ENCODE data around the gene ZNF423. TPM values are rescaled to one million over a fixed set of nuclear protein-coding genes. Genes with fewer than 3 reads are reported as not detected.

Gene ZNF423
- total RNA-seq, 1 donor from 2014 or later: 0.72 TPM

- no peak for ATAC-seq
Measured at GRCh38 chr16:49869731-49870130, 13.8 kb upstream of the ZNF423 start.

- no peak for ATAC-seq
Measured at GRCh38 chr16:49867796-49868668, 12.1 kb upstream of the ZNF423 start.

- no peak for ATAC-seq
Measured at GRCh38 chr16:49867234-49867633, 11.3 kb upstream of the ZNF423 start.

GRCh38 chr16:49866595-49867071 is 10.7 kb upstream of the ZNF423 start:
- no peak for ATAC-seq

GRCh38 chr16:49862694-49863093 is 6.8 kb upstream of the ZNF423 start:
- no peak for ATAC-seq

- ATAC-seq: no peak
Measured at GRCh38 chr16:49861299-49861698, 5.4 kb upstream of the ZNF423 start.

- no peak for ATAC-seq
Measured at GRCh38 chr16:49860593-49860992, 4.7 kb upstream of the ZNF423 start.

- ATAC-seq: peak; percentile 8
Measured at GRCh38 chr16:49859125-49859811, 3.4 kb upstream of the ZNF423 start.

- ATAC-seq: no peak
Measured at GRCh38 chr16:49858200-49859124, 2.5 kb upstream of the ZNF423 start.

GRCh38 chr16:49857423-49858181 is 1.7 kb upstream of the ZNF423 start:
- ATAC-seq: no peak

GRCh38 chr16:49856672-49857330 is 889 bp upstream of the ZNF423 start:
- peak; percentile 65 for ATAC-seq

- ATAC-seq: peak; percentile 81
Measured at GRCh38 chr16:49855280-49855821, 561 bp downstream of the ZNF423 start.

GRCh38 chr16:49854796-49855203 is 1.1 kb downstream of the ZNF423 start:
- no peak for ATAC-seq

GRCh38 chr16:49854188-49854795 is 1.6 kb downstream of the ZNF423 start:
- ATAC-seq: no peak

GRCh38 chr16:49852279-49852678 is 3.6 kb downstream of the ZNF423 start:
- ATAC-seq: no peak

GRCh38 chr16:49851468-49851787 is 4.5 kb downstream of the ZNF423 start:
- ATAC-seq: no peak

- ATAC-seq: no peak
Measured at GRCh38 chr16:49850558-49851467, 5.1 kb downstream of the ZNF423 start.

GRCh38 chr16:49849754-49850108 is 6.2 kb downstream of the ZNF423 start:
- no peak for ATAC-seq

GRCh38 chr16:49849037-49849753 is 6.7 kb downstream of the ZNF423 start:
- no peak for ATAC-seq
